Mucosa of descending colon (tissue), 3 donors: ENCODE results near the gene MRPL22. TPM values are rescaled to one million over a fixed set of nuclear protein-coding genes. Genes with fewer than 3 reads are reported as not detected.
"Not testable (repeated sequence)": the region's sequence is repeated elsewhere in the genome, so short reads cannot be mapped to it uniquely, and the experiment has no call there.

Source experiments
- ATAC-seq: fragments of 200-7000 bp; cut with Tn5 transposase; one replicate; pipeline ENCODE4 v1.9.1; 2020; ENCODE audit warnings: mild to moderate bottlenecking, moderate library complexity
- DNase-seq, 3 donors: peaks; one replicate each; pipeline ENCODE4 v3.0.0-alpha.2; 2020
- H3K36me3 ChIP-seq: fragments of 200-600 bp; one replicate; pipeline ENCODE4 v1.8.0; 2021; ENCODE audit warnings: low read depth, mild to moderate bottlenecking
- H3K4me1 ChIP-seq: fragments of 200-600 bp; one replicate; pipeline ENCODE4 v1.8.0; 2021; ENCODE audit warnings: low read depth, mild to moderate bottlenecking
- H3K4me3 ChIP-seq: fragments of 200-600 bp; one replicate; pipeline ENCODE4 v1.8.0; 2021; ENCODE audit warnings: mild to moderate bottlenecking
- H3K9me3 ChIP-seq: fragments of 200-600 bp; one replicate; pipeline ENCODE4 v1.8.0; 2021; ENCODE audit warnings: mild to moderate bottlenecking
- CTCF ChIP-seq: fragments of 200-600 bp; IDR thresholded peaks from one replicate; pipeline ENCODE4 v1.8.0; 2022; ENCODE audit warnings: antibody characterized with exemption, mild to moderate bottlenecking
- intact Hi-C, 2 donors: fragments of 100-400 bp; cut with DNase I in 1 of 2; cut with micrococcal nuclease in 1 of 2; formaldehyde crosslinking; loops; one replicate each; pipeline versions ENCODE4 v1.11.0 to v1.11.1; 2022; cut with DNase I, micrococcal nuclease
- total RNA-seq, 3 donors: library from RNA; stranded (reverse); fragmentation: NEBNext Ultra II Directional in 2 of 3; extraction: Animal tissue kit (Norgen Biotek cat#: 25700) in 2 of 3; gene quantifications; one replicate each; pipeline versions ENCODE4 v1.2.1 to v1.2.4, GENCODE V29; 2021 to 2023
- donor health status: DM: no; HTN: no; CAD: no; lungs with moderate emphysema.
- donor health status: DM: no; HTN: no; CAD: no.
- donor health status: DM: no; HTN: yes; CAD: no.

The MRPL22 gene
- total RNA-seq, 3 donors from 2014 or later, result 30.0 to 50.9 (median 36.0) TPM

- no peaks in the 10 kb centered on the region for H3K9me3 ChIP-seq
- intact Hi-C loops, result no loop called here
- DNase-seq (peak in 2 of 3 donors; percentile 24 to 38), ATAC-seq (peak; percentile 31)
- no peak overlapping the region for H3K4me3 ChIP-seq
- no peaks in the 10 kb centered on the region for H3K36me3 ChIP-seq
- no peak for TF ChIP-seq CTCF
- no peaks in the 10 kb centered on the region for H3K4me1 ChIP-seq
Measured at GRCh38 chr5:155004138-155004744, 63.4 kb downstream of the MRPL22 start.

DNA sequence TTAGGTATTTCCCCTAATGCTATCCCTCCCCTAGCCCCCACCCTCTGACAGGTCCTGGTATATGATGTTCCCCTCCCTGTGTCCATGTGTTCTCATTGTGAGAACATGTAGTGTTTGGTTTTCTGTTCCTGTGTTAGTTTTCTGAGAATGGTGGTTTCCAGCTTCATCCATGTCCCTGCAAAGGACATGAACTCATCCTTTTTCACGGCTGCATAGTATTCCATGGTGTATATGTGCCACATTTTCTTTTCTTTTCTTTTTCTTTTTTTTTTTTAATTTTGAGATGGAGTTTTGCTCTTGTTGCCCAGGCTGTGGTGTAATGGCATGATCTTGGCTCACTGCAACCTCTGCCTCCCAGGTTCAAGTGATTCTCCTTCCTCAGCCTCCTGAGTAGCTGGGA is 65.4 kb downstream of the MRPL22 start:
- DNase-seq, H3K4me1 ChIP-seq, ATAC-seq, H3K36me3 ChIP-seq, H3K4me3 ChIP-seq, intact Hi-C loops, H3K9me3 ChIP-seq: not testable (repeated sequence)

DNA sequence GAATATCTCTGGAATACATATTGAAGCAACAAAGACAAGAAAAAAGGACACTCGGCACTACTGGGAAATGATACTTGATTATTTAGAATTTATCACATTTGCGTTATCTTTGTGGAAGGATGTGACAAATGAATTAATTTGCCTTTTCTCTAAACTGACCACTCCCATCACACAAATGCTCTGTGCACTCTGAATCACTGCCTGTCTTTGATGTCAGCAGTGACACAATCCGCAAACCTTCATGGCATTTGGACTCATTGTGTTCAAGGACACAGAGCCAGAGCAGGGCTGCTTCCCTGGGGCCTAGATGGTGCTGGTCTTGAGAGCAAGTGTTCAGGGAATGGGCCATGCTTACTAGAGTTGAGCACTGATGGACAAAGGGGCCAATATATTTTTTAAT is 67.8 kb downstream of the MRPL22 start:
- intact Hi-C loops, result no loop called here
- no peak for ATAC-seq

DNA sequence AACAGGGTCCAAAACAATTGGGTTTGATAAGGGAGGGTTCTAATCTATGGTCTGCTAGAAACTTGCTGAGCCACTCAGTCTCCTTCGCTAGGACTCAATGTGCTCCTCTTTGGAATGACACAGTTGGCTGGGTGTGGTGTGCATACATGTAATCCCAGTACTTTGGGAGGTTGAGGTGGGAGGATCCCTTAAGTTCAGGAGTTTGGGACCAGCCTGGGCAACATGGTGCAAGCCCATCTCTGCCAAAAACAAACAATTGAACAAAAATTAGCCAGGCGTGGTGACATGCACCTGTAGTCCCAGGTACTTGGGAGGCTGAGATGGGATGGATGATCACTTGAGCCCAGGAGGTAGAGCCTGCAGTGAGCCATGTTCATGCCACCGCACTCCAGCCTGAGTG is 70.0 kb downstream of the MRPL22 start:
- Histone ChIP-seq H3K36me3 (no peaks in the 10 kb centered on the region), H3K4me3 (no peak overlapping the region), H3K4me1 (no peaks in the 10 kb centered on the region), H3K9me3 (no peaks in the 10 kb centered on the region)
- no peak for DNase-seq
- intact Hi-C loops, result no loop called here
- ATAC-seq, result no peak
- TF ChIP-seq CTCF, result no peak

More for the DNA sequence above, 67.8 kb downstream of the MRPL22 start:
- TF ChIP-seq CTCF, result no peak
- no peaks in the 10 kb centered on the region for H3K36me3 ChIP-seq
- no peak overlapping the region for H3K4me3 ChIP-seq
- H3K9me3 ChIP-seq, result no peaks in the 10 kb centered on the region
- DNase-seq, result no peak
- H3K4me1 ChIP-seq, result no peaks in the 10 kb centered on the region

DNA sequence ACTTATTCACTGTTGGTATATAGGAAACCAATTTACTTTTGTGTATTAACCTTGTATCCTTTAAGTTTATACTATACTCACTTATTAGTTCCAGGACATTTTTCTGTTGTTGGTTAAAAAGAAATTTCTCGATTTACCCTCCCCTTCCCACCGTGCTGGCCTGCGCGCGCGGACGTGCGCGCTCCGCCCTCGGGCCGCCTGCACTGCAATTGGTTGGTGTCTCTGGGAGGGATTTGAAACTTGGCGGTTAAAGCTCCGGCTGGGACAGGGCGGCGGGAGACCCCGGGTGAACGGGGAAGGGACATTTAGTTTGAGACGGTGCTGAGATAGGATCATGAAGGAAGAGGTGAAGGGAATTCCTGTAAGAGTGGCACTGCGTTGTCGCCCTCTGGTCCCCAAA is 72.7 kb downstream of the MRPL22 start, which contains the start of gene KIF4B:
TSS of gene KIF4B (plus strand) at position 230 of the 400 bp plus-strand sequence. CDS start at position 335, 105 bp downstream.
- H3K9me3 ChIP-seq, result no peaks in the 10 kb centered on the region
- DNase-seq (no peak), ATAC-seq (no peak)
- intact Hi-C loops, result no loop called here
- no peak within 1 kb of the TSS for H3K4me3 ChIP-seq
- TF ChIP-seq CTCF, result no peak
- no peaks in the 10 kb centered on the region for H3K4me1 ChIP-seq
- H3K36me3 ChIP-seq, result no peaks in the 10 kb centered on the region

DNA sequence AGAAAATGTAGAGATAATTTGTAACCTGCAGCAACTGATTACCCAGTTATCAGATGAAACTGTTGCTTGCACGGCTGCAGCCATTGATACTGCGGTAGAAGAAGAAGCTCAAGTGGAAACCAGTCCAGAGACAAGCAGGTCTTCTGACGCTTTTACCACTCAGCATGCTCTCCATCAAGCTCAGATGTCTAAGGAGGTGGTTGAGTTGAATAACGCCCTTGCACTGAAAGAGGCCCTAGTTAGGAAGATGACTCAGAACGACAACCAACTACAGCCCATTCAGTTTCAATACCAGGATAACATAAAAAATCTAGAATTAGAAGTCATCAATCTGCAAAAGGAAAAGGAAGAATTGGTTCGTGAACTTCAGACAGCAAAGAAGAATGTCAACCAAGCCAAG is 74.4 kb downstream of the MRPL22 start:
- H3K4me1 ChIP-seq, result no peaks in the 10 kb centered on the region
- no peaks in the 10 kb centered on the region for H3K9me3 ChIP-seq
- H3K36me3 ChIP-seq, result no peaks in the 10 kb centered on the region
- DNase-seq (no peak), ATAC-seq (no peak)
- no peak for TF ChIP-seq CTCF
- intact Hi-C loops, result no loop called here
- no peak overlapping the region for H3K4me3 ChIP-seq
